HEK293T (cell line): ENCODE data around the gene SLC7A9.

Source experiments
- BHLHE40 ChIP-seq: fragments of 450-650 bp; IDR thresholded peaks from 2 replicates; pipeline ENCODE4 v1.6.1; 2016; ENCODE audit warnings: mild to moderate bottlenecking, moderate library complexity, borderline replicate concordance
- ELF4 ChIP-seq: fragments of 450-650 bp; IDR thresholded peaks from 2 replicates; pipeline ENCODE4 v1.6.1; 2017; ENCODE audit warnings: antibody characterized with exemption
- HDGF ChIP-seq: fragments of 450-650 bp; IDR thresholded peaks from 2 replicates; pipeline ENCODE4 v1.6.1; 2017; ENCODE audit warnings: antibody characterized with exemption, borderline replicate concordance
- L3MBTL2 ChIP-seq: fragments of 450-650 bp; conservative IDR thresholded peaks from 2 replicates; pipeline ENCODE4 v1.6.1; 2016; ENCODE audit warnings: mild to moderate bottlenecking
- ZNF384 ChIP-seq: fragments of 450-650 bp; IDR thresholded peaks from 2 replicates; pipeline ENCODE4 v1.6.1; 2016

DNA sequence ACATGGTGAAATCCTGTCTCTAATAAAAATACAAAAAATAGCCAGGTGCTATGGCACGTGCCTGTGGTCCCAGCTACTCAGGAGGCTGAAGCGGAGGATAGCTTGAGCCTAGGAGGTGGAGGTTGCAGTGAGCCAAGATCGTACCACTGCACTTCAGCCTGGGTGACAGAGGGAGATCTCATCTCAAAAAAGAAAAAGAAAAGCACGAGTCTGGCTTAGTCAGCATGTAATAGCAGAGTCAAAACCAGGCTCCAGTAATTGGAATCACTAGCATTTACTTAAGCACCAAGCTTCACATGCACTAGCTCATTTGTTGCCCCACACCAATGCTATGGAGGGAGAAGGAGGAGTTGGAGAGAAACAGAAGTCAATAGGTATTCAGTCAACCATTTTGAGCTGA, 41.9 kb upstream of the SLC7A9 start:
- TF ChIP-seq BHLHE40 = no peak
- TF ChIP-seq L3MBTL2 = no peak
- no peak for TF ChIP-seq ZNF384
- no peak for TF ChIP-seq ELF4
- TF ChIP-seq HDGF = no peak
